ENCODE data around the gene DNM3.

The DNM3 gene

DNA sequence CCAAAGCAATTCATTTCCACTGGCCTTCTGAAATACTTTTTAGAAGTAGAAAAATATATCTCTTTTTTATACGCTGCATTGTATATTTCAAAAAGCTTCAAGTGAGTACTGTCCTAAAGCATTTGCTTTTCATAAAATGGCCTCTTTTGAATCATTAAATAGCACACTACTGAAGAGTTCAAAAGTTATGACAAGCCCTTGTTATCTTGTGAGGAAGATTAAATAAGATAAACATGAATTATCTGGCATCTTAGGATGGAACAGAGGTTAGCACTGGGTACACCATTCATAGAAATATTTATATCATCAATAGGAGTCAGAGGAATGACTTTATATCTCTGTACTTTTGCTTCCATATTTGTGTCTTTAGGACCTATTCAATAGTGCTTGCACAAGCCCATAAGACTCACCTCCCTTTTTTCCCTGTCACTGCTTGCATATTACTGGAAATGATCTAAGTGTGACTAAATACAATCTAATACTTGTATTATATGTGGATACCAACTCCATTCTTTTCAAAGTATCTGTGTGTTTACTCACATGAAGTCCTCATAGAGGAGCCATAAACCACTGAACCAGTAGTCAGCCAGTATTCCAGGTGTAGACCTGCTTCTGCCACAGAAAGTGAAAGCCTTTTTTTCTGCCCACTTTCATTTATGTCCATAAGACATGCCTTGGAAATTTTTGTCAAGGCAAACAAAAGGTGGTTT, 305.0 kb downstream of the DNM3 start:
- TF ChIP-seq, protein P1, sequence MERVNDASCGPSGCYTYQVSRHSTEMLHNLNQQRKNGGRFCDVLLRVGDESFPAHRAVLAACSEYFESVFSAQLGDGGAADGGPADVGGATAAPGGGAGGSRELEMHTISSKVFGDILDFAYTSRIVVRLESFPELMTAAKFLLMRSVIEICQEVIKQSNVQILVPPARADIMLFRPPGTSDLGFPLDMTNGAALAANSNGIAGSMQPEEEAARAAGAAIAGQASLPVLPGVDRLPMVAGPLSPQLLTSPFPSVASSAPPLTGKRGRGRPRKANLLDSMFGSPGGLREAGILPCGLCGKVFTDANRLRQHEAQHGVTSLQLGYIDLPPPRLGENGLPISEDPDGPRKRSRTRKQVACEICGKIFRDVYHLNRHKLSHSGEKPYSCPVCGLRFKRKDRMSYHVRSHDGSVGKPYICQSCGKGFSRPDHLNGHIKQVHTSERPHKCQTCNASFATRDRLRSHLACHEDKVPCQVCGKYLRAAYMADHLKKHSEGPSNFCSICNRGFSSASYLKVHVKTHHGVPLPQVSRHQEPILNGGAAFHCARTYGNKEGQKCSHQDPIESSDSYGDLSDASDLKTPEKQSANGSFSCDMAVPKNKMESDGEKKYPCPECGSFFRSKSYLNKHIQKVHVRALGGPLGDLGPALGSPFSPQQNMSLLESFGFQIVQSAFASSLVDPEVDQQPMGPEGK (CRISPR knock-in tag; IDR thresholded peaks at IDR 0.05; ENCODE audit: borderline replicate concordance) = no peak
- TF ChIP-seq BACH2 (CRISPR knock-in tag; IDR thresholded peaks at IDR 0.05; ENCODE audit: borderline replicate concordance) (no peak), ZC3H10 (CRISPR knock-in tag; IDR thresholded peaks at IDR 0.05) (no peak; the same call in 1 of the 2 replicates), TOX (CRISPR knock-in tag; IDR thresholded peaks at IDR 0.05; ENCODE audit: borderline replicate concordance) (no peak), ZFP3 (CRISPR knock-in tag; IDR thresholded peaks at IDR 0.05) (no peak), ZNF8 (CRISPR knock-in tag; IDR thresholded peaks at IDR 0.05) (no peak), ESRRG (CRISPR knock-in tag; IDR thresholded peaks at IDR 0.05) (no peak), RARB (CRISPR knock-in tag; IDR thresholded peaks at IDR 0.05) (no peak)
- ATAC-seq = no peak

DNA sequence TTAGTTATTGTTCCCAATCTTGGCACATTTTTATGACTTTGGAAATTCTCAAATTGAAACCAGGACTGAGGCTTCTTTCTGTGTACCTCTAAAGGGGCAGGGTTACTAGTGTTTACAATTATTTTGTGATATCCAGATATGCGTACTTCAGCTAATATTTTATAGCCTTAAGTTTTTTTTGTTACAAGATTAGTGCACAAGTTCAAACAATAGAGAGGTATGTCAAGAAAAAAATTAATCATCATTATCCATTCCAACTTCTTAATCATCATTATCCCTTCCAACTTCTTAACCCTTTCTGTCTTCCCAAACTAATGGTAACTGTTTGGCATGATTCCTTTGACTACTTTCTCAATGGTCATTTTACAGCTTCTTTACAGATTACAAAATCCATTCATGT, 306.2 kb downstream of the DNM3 start:
- TF ChIP-seq, protein P2, sequence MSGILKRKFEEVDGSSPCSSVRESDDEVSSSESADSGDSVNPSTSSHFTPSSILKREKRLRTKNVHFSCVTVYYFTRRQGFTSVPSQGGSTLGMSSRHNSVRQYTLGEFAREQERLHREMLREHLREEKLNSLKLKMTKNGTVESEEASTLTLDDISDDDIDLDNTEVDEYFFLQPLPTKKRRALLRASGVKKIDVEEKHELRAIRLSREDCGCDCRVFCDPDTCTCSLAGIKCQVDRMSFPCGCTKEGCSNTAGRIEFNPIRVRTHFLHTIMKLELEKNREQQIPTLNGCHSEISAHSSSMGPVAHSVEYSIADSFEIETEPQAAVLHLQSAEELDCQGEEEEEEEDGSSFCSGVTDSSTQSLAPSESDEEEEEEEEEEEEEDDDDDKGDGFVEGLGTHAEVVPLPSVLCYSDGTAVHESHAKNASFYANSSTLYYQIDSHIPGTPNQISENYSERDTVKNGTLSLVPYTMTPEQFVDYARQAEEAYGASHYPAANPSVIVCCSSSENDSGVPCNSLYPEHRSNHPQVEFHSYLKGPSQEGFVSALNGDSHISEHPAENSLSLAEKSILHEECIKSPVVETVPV (CRISPR knock-in tag; IDR thresholded peaks at IDR 0.05) = no peak
- TF ChIP-seq RARB (CRISPR knock-in tag; IDR thresholded peaks at IDR 0.05) (no peak), ZNF70 (CRISPR knock-in tag; IDR thresholded peaks at IDR 0.05) (no peak)
- ATAC-seq = no peak

DNA sequence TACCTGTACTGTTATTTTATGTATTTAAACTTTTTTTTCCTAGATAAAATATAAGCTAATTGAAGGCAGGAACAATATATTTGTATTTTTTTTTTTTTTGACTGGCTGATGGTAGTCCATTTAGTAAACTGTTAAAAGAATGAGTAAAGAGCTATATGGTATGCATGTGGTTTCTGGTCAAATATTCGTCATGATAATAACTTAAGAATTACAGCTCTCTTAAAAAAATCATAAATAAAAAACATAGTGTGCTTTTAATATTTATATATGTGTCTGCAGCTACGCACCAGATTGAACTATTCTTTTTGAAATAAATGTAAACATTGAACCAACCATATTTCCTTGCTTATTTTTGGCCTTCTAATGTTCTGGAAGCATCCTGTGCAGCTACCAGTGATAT, 306.9 kb downstream of the DNM3 start:
- TF ChIP-seq SNAI2 (CRISPR knock-in tag; IDR thresholded peaks at IDR 0.05) (no peak), OSR1 (CRISPR knock-in tag; IDR thresholded peaks at IDR 0.05) (no peak), PPARA (CRISPR knock-in tag; IDR thresholded peaks at IDR 0.05; ENCODE audit: borderline replicate concordance) (no peak), GLIS3 (CRISPR knock-in tag; IDR thresholded peaks at IDR 0.05) (no peak), ARNTL (CRISPR knock-in tag; IDR thresholded peaks at IDR 0.05; ENCODE audit: borderline replicate concordance, low read depth) (no peak), TCF4 (CRISPR knock-in tag; IDR thresholded peaks at IDR 0.05; ENCODE audit: borderline replicate concordance) (no peak), CSDC2 (CRISPR knock-in tag; IDR thresholded peaks at IDR 0.05) (no peak), ZNF70 (CRISPR knock-in tag; IDR thresholded peaks at IDR 0.05) (no peak), ESRRG (CRISPR knock-in tag; IDR thresholded peaks at IDR 0.05) (no peak), ZNF8 (CRISPR knock-in tag; IDR thresholded peaks at IDR 0.05) (no peak), TOX (CRISPR knock-in tag; IDR thresholded peaks at IDR 0.05; ENCODE audit: borderline replicate concordance) (no peak), ZFP3 (CRISPR knock-in tag; IDR thresholded peaks at IDR 0.05) (no peak), BACH2 (CRISPR knock-in tag; IDR thresholded peaks at IDR 0.05; ENCODE audit: borderline replicate concordance) (no peak), ZC3H10 (CRISPR knock-in tag; IDR thresholded peaks at IDR 0.05) (no peak)
- TF ChIP-seq, protein P3, sequence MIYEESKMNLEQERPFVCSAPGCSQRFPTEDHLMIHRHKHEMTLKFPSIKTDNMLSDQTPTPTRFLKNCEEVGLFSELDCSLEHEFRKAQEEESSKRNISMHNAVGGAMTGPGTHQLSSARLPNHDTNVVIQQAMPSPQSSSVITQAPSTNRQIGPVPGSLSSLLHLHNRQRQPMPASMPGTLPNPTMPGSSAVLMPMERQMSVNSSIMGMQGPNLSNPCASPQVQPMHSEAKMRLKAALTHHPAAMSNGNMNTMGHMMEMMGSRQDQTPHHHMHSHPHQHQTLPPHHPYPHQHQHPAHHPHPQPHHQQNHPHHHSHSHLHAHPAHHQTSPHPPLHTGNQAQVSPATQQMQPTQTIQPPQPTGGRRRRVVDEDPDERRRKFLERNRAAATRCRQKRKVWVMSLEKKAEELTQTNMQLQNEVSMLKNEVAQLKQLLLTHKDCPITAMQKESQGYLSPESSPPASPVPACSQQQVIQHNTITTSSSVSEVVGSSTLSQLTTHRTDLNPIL (CRISPR knock-in tag; IDR thresholded peaks at IDR 0.05; ENCODE audit: low read depth) = no peak
- TF ChIP-seq, protein P4, sequence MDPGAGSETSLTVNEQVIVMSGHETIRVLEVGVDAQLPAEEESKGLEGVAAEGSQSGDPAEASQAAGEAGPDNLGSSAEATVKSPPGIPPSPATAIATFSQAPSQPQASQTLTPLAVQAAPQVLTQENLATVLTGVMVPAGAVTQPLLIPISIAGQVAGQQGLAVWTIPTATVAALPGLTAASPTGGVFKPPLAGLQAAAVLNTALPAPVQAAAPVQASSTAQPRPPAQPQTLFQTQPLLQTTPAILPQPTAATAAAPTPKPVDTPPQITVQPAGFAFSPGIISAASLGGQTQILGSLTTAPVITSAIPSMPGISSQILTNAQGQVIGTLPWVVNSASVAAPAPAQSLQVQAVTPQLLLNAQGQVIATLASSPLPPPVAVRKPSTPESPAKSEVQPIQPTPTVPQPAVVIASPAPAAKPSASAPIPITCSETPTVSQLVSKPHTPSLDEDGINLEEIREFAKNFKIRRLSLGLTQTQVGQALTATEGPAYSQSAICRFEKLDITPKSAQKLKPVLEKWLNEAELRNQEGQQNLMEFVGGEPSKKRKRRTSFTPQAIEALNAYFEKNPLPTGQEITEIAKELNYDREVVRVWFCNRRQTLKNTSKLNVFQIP (CRISPR knock-in tag; IDR thresholded peaks at IDR 0.05; ENCODE audit: borderline replicate concordance, low read depth) = no peak
- TF ChIP-seq, protein P1 (CRISPR knock-in tag; IDR thresholded peaks at IDR 0.05; ENCODE audit: borderline replicate concordance) = no peak
- TF ChIP-seq, protein P5, sequence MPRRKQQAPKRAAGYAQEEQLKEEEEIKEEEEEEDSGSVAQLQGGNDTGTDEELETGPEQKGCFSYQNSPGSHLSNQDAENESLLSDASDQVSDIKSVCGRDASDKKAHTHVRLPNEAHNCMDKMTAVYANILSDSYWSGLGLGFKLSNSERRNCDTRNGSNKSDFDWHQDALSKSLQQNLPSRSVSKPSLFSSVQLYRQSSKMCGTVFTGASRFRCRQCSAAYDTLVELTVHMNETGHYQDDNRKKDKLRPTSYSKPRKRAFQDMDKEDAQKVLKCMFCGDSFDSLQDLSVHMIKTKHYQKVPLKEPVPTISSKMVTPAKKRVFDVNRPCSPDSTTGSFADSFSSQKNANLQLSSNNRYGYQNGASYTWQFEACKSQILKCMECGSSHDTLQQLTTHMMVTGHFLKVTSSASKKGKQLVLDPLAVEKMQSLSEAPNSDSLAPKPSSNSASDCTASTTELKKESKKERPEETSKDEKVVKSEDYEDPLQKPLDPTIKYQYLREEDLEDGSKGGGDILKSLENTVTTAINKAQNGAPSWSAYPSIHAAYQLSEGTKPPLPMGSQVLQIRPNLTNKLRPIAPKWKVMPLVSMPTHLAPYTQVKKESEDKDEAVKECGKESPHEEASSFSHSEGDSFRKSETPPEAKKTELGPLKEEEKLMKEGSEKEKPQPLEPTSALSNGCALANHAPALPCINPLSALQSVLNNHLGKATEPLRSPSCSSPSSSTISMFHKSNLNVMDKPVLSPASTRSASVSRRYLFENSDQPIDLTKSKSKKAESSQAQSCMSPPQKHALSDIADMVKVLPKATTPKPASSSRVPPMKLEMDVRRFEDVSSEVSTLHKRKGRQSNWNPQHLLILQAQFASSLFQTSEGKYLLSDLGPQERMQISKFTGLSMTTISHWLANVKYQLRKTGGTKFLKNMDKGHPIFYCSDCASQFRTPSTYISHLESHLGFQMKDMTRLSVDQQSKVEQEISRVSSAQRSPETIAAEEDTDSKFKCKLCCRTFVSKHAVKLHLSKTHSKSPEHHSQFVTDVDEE (CRISPR knock-in tag; IDR thresholded peaks at IDR 0.05) = no peak
- ATAC-seq = no peak

Data from SK-N-SH treated with all-trans-retinoic acid at 6 μM for 48 hours (cell line).